GM10266 (cell line): ENCODE results near the gene ZNF428.
A peak's percentile ranks its signal among the peaks of the same experiment; 100 is the strongest.
"Not testable (repeated sequence)": the region's sequence is repeated elsewhere in the genome, so short reads cannot be mapped to it uniquely, and the experiment has no call there.

Experiments used
- DNase-seq: peaks from one replicate; pipeline ENCODE4 v3.0.0; 2012; ENCODE audit errors: extremely low spot score
- CTCF ChIP-seq: IDR thresholded peaks from 2 replicates; pipeline ENCODE4 v1.5.1; 2012; ENCODE audit warnings: mild to moderate bottlenecking, low read depth; ENCODE audit not compliant: control insufficient read depth, insufficient read depth; ENCODE audit errors: missing control alignments

The ZNF428 gene

GRCh38 chr19:43595605-43595998, 23.8 kb downstream of the ZNF428 start:
- no peak for DNase-seq
- no peak for TF ChIP-seq CTCF

GRCh38 chr19:43594710-43595604, 24.5 kb downstream of the ZNF428 start:
- DNase-seq, result peak; percentile 76
- TF ChIP-seq CTCF, result peak; percentile 95

DNA sequence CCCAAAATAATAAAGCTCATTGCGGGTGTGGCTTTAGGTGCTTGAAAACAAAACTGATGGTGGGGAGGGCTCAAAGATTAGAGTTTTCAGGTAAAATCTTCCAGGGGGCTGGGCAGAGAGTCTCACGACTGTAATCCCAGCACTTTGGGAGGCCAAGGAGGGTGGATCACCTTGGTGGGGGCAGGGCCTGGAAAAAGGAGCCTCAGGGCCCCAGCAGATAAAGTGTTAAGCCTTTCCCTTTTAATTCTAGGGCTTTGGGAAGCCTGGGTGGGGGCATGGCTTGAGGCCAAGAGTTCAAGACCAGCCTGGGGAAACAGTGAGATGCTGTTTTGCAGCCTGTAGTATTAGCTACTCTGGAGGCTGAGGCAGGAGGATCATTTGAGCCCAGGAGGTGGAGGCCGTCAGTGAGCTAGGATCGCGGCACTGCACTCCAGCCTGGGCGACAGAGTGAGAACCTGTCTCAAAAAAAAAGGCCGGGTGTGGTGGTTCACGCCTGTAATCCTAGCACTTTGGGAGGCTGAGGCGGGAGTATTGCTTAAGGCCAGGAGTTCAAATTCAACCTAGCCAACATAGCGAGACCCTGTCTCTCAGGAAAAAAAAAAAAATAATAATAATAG, 25.2 kb downstream of the ZNF428 start:
- no peak for DNase-seq
- TF ChIP-seq CTCF, result no peak

DNA sequence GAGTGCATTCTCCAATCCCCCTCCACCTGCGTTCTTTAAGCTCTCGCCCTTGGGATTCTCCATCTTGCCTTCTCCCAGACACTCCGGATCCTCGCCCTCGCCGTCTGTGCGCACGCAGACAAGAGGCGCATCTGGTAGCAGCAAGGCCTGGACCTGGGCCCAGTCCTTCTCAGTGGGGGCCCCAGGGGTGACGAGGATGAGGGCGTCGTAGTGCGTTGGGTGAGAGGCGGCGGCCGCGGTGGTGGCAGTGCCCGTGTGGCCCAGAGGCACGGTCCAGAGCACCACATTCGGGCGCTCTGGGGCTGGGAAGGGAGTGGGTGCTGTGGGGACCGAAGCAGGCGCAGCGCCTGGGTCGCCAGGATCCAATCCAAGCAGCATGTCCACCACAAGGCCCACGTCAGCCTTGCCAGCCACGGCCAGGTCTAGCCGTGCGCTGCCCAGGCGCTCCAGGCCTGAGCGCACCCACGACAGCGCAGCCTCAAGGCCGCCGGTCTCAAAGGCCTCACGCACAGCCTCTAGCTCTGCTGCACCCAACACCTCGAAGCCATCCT, 26.6 kb downstream of the ZNF428 start:
- no peak for DNase-seq
- TF ChIP-seq CTCF, result no peak

DNA sequence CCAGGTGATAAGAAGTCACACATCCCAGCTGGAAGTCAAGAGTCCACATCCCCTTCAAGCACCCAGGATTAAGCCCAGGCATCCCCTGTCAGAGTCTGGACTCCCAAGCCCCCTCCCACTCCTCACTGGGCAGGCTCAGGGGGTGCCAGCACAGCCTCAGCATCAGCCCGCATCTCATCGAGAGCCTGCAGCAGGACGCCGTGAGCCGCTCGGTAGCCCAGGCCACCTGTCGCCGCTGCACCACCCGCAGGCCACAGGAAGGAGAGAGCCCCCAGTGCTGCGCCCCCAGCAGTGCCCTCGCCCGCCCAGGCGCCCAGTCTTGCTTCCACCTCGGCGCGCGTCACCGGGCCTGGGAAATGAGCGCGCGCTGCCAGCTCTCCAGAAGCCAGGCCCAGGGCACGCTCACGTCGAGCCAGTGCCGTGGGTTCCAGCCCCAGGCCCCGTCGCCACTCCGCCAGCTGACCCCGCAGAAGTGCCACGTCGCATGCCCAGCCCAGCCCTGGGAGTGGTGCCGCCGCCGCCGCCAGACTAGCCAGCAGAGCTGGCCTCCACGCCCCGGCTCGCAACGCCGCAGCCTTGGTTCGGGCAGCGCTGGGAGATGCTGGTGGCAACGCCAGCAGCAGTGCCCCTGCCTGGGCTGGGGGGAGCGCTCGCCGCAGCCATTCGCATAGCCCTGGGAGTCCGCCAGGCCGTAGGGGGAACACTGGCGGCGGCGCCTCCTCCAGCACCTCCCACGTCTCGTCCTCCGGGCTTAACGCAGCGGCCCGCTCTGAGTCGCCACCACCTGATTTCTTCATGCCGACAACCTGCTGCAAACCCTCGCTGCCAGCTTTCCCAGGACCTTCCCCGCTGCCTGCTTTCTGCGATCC, 27.3 kb downstream of the ZNF428 start:
- DNase-seq, result no peak
- TF ChIP-seq CTCF, result no peak

- DNase-seq, result no peak
- no peak for TF ChIP-seq CTCF
Observed at GRCh38 chr19:43589678-43590077, 29.8 kb downstream of the ZNF428 start.

- no peak for TF ChIP-seq CTCF
- no peak for DNase-seq
Observed at GRCh38 chr19:43589277-43589676, 30.2 kb downstream of the ZNF428 start.

GRCh38 chr19:43587029-43587428, 32.4 kb downstream of the ZNF428 start:
- DNase-seq, result not testable (repeated sequence)
